HG03354 (cell line): ENCODE data around the gene CRTC1.

Source experiments
- ATAC-seq: cut with Tn5 transposase; IDR thresholded peaks from one replicate; pipeline ENCODE4 v1.9.1; 2021; ENCODE audit warnings: mild to moderate bottlenecking; ENCODE audit not compliant: unreplicated experiment, poor library complexity, severe bottlenecking

Gene CRTC1

DNA sequence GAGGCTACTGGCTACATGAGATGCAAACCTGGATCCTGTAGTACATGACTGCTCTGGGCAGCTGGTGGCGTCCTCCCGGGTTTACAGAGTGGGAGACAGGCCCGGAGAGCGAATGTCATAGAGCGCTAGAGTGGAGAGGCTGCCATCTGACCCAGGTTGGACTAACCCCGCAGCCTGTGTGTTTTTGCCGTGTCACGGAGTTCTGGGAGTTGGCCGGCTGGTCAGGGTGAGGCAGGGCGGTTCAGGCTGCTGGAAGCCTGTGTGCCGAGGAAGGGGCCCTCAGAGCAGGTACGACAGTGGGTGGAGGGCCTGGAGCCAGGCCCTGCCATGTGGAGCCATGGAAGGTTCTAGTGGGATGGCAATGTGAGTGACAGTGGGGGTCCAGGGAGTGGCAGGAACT lies 12.5 kb downstream of the CRTC1 start:
- ATAC-seq: no peak

DNA sequence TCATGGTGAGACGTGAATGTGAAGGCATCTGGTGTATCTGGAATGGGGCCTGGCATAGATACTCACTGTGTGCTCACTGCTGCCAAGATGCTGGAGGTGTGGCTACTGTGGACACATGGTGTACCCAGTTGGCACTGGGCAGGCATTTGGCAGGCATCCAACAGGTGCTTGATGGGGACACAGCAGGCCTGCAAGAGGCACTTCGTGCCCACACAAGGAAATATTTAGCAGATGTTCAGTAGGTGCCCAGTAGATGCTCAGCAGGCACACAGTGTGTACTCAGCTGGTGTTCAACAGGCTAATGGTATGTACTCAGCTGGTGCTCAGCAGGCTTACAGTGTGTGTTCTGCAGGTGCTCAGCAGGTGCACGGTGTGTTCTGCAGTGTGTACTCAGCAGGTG lies 14.2 kb downstream of the CRTC1 start:
- no peak for ATAC-seq

DNA sequence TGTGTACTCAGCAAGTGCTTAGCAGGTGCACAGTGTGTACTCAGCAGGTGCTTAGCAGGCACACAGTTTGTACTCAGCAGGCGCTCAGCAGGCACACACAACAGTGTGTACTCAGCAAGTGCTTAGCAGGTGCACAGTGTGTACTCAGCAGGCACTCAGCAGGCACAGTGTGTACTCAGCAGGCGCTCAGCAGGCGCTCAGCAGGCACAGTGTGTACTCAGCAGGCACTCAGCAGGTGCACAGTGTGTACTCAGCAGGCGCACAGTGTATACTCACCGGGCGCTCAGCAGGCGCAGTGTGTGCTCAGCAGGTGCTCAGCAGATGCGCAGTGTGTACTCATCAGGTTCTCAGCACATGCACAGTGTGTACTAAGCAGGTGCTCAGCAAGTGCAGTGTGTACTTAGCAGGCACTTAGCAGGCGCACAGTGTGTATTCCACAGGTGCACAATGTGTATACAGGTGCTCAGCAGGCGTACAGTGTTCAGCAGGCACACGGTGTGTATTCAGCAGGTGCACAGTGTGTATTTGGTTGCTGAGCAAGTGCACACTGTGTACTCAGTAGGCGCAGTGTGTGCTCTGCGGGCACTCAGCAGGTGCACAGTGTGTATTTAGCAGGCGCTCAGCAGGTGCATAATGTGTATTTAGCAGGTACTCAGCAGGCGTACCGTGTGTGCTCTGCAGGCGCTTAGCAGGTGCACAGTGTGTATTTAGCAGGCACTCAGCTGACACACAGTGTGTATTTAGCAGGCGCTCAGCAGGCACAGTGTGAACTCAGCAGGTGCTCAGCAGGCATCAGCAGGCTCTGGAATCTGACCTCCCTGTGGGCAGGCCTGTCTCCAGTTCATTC lies 15.1 kb downstream of the CRTC1 start:
- no peak for ATAC-seq

DNA sequence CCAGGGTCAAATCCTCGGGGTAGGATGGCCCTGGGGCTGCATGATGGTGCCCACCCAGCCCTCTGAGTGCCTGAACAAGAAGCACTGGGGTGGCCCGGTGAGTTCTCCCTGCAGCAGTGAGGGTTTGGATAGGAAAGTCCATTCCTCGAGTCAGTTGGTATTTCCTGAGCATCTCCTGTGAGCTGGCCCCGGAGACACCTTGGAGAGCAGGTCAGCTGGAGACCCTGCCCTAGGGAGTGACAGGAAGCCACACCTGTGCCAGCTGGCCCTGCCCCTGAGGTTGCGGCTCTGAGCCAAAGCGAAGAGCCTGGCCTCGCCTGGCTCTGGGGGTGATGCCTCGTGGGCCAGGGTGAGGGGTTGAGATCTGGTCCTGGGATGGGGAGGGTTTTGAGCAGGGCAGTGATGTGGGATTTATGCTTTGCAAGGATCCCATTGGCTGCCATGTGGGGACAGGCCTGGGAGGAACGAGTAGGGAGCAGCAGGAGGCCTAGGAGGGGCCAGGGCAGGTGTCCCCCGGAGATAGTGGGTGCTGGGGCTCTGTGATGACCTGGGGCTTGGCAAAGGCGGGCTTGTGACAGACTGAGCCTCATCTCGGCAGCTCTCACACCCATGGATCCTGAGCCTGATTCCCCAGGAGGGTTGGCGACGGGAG lies 16.0 kb downstream of the CRTC1 start:
- ATAC-seq: no peak

DNA sequence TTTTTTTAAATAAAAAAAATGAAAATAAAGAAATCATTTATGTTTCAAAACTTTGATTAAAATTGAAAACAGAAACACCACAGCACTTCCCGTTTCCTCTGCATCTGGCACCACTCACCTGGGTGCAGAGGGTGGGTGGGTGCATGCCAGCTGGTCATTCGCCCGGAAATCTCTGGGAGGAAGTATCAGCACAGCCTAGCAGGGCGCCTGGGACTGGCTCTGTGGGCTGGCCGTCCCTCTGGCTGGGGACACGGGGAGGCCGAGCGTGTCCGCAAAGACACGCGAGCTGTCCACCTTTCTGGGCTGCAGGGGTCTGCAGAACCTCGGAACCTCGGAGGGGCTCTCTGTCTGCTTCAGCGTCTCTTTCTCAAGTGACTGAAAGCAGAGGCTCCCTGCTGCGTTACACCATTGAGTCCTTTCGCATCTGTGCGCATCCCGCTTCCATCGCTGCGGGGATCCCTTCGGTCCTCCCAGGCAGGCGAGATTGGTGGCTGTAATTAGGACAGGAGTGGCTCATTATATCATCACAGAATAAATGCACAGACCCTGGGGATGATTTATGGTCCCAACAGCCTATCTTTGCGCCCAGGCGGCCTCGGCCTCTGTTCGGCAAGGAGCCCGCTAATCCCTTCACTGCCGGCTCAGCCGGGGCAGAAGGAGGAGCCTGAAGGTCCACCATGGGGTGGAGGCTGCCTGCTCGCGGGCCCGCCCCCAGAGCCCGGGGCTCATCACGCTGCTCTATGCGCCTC lies 17.2 kb downstream of the CRTC1 start:
- peak; percentile 70 for ATAC-seq

DNA sequence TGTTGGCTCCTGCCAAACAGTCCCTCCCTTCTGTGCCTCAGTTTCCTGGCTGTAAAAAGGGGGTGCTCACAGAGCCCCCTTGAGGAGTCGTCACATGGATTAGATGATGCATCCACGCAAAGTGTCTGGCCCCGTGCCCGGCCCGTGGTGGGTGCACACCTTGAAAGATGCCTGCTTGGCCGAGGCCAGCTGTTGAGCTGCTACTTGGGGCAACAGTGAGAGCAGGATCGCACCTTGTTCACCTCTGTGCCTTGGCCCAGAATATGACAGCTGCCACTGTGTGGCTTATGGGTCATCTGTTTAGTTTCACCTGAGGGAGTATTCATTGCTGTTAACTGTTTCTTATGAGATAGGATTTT lies 17.7 kb downstream of the CRTC1 start:
- ATAC-seq: peak; percentile 20

DNA sequence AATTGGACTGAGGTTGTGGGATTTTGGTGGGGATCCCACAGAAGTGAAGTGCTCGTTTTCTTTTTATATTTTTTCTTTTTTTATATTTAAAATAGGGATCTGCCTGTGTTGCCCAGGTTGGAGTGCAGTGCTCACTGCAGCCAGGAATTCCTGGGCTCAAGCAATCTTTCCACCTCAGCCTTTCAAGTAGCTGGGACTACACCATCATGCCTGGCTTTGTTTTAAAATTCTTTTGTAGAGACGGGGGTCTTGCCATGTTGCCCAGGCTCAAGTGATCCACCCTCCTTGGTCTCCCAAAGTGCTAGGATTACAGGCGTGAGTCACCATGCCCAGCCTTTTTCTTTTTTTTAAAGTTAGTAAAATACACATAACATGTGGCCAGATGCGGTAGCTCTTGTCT lies 20.6 kb downstream of the CRTC1 start:
- ATAC-seq: no peak

DNA sequence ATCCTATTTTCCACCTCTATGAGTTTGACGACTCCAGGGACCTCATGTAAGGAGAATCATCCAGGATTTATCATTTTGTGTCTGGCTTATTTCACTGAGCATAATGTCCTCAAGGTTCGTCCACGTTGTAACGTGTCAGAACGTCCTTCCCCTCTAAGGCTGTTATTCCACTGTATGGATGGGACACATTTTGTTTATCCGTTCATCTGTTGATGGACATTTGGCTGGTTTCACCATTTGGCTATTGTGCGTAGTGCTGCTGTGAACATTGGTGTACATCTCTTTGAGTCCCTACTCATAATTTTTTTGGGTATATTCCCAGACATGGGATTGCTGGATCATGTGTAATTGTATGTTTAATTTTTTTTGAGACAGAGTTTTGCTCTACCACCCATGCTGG lies 21.5 kb downstream of the CRTC1 start:
- ATAC-seq: no peak

DNA sequence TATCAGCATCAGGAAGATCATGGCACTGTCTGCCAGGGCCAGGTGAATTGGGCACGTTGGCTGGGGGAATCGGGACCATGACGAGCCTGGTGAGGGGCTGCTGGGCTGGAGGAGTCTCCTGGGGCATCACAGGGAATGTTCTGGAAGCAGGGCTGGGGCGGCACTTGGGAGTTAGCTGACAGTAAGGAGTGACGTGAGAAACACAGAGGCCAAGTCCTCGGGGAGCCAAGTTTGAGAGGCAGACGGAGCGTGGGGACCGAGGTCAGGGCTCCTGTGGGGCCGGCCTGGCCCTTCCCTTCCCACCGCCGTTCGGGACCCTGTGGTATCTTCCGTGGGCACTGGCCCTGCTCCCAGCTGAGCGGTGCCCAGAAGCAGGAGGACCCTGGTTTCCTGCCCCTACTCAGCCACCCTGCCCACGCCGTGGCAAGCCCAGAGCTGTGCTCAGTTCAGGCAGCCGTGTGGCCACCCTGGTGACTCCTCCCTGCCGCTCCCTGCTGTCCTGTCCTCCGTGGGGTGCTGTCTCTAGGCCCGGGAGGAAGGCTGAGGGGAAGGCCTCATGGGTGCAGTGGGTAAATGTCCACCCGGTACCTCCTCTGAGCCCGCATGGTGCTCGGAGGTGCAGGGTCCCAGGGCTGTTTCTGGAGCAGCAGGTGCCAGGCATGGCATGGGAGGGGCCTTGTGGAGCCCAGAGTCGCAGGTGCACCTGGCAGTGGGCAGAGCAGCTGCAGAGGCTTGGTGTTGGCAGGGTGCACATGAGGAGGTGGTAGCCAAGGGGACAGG lies 25.2 kb downstream of the CRTC1 start:
- ATAC-seq: no peak

DNA sequence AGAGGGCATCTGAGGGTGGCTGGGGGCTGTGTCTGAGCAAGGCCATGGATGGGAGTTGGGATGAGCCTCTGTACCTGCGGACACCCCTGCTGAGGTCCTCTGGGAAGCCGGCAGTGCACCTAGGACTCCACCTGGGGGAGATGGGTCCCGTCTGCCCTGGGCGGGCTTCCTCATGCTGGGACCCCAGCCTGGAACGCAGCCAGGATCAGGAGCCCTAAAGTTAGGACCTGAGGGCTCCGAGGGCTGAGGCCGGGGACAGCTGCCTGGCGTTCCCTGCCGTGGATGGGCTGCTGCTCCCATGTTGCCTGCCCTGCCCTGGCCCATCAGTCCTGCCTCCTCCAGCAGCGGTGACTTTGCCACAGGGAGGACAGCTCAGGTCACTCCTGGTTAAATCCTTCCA lies 26.1 kb downstream of the CRTC1 start:
- ATAC-seq: no peak

DNA sequence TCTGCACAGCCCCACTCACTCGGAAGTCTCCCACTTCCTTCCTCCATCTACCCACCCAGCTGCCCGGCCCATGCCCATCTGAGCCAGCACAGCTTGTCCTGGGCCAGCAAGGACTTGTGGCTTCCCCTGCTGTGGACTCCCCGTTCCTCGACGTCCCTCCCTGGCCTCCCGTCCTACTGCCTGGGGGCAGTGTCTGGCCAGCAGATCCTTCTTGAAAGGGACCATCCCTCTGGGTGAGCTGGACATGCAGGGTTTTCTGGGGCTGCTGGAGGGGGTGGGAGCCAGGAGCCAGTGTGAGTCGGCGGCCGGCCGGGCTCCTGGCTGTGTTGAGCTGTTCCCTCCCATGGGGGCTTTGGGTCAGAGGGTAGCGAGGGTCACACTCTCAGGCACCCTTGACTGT lies 26.7 kb downstream of the CRTC1 start:
- no peak for ATAC-seq

DNA sequence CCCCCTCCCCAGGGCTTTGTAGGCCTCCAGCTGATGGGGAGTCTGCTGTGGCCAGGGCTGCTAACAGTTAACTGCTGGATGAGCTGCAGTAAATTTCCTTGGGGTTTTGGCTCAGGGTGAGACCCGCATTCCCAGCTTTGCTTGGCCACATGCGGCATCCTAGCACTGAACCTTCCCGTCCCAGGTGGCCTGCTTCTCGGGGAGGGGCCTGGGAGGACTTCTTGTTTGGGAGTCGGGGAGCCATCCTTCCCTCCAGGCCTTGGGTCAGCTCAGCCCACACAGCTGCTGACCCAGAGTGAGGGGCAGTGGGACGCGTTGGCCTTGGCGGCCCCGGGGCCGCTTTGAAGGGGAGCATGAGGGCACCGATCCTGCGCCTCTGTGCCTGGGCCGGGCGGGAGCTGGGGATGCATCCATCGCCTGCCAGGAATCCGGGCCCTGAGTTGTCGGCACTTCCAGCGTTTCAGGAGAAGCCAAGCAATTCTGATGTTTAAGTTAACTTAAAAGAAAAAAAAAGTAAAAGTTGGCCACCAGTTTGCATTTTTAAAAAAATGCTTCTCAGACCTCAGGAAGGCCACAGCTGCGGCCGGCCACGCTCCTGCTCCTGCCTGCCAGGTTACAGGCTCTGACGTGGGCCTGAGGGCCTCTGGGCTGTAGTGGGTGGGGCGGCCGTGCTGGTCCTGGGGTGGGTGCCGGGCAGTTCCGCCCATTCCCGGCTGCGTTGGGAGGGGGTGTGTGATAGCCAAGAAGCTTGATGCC lies 27.7 kb downstream of the CRTC1 start:
- no peak for ATAC-seq

DNA sequence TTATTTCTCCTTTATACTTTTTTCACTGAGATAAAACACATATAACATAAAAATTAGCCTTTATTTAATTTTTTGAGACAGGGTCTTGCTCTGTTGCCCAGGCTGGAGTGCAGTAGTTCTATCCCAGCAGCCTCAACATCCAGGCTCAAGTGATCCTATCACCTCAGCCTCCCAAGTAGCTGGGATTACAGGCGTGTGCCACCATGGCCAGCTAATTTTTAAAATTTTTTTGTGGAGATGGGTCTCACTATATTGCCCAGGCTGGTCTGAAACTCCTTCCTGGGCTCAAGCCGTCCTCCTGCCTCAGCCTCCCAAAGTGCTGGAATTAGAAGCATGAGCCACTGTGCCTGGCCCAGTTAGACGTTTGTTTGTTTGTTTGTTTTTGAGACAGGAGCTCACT lies 28.4 kb downstream of the CRTC1 start:
- no peak for ATAC-seq

DNA sequence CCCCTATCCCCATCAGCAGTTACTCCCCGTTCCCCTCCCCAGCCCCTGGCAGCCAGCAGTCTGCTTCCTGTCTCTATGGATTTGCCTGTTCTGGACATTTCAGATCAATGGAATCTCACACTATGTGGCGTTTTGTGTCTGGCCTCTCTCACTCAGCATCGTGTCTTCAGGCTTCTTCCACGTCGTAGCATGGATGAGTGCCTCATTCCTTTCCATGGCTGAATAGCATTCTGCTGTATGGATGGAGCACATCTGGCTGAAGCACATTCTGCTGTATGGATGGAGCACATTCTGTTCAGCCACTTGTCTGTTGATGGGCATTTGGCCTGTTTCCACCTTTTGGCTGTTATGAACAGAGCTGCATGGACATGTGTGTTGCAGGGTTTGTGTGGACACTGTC lies 29.5 kb downstream of the CRTC1 start:
- ATAC-seq: no peak

DNA sequence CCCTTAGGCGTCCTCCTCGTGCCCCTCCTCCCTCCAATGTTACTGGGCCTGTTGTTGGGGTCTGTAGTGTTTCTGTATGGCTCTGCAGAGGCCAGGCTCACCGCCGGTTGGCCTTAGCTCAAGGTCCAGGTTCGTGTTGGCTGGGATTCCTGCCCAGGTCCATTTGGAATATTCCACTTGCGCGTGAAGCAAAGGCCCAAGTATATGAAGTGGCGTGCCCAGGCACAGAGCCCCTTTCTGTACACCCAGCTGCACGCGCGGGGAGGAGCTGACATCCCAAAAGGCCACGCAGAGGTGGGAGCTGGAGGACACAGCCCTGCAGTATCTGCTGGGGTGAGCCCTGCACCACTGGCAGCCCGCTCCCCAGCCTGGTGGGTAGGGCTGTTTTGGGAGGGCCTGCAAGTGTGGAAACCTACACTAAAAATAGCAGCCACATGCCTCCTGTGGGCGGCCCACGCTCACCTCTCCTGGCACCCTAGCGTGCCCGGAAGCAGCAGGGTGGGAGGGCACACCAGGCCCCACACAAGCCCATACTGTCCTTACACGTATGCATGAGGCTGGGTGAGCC lies 30.2 kb downstream of the CRTC1 start:
- no peak for ATAC-seq

DNA sequence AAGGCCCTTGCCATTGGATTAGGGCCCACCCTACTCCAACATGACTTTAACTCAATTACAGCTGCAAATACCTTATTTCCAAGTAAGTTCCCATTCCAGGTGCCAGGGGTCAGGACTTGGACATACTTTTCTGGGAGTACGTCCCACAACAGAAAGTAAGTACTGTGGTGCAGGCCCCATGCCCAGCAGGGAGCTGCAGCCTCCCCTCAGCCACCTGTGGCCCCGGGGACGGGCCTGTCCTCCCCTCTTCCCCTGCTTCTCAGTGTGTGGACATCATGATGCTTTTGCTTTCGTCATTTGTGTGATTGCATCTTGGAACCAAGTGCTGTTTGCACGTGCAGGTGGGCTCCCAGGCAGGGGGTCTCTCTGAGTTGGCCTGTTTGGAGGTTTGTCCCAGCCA lies 31.9 kb downstream of the CRTC1 start:
- no peak for ATAC-seq

DNA sequence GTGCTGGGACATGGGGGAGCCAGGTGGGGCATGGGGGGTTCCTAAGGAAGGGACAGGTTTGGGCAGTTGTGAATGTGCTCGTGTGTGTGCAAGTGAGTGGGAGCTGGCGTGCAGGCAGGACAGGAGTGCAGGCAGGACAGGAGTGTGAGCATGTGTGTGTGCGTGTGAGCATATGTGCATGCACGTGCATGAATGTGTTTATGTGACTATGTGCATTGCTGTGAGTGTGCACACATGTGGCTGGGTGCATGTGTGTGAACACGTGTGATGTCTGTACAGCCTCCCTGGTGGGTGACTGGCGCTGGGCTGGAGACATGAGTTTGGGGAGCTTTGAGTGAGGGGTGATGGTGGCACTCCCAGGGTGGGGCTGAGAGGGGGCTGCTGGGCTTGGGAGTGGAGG lies 33.4 kb downstream of the CRTC1 start:
- ATAC-seq: no peak

DNA sequence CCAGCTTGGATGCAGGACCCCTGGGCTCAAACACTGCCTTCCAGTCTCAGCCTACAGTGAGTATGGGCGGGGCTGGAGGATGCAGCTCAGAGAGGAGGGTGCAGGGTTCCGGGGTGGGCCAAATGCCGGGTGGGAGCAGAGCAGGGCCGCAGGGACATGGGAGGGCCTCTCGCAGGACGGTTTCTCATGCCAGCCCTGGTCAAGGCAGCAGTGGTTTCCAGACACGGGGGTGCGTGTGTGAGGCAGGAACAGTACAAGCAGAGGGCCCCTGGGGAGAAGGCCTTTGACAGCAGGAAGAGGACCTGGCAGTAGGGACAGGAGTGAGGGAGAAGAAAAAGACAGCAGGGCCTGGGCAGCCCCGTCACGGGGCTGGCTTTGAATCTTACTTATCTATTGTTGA lies 34.1 kb downstream of the CRTC1 start:
- no peak for ATAC-seq

DNA sequence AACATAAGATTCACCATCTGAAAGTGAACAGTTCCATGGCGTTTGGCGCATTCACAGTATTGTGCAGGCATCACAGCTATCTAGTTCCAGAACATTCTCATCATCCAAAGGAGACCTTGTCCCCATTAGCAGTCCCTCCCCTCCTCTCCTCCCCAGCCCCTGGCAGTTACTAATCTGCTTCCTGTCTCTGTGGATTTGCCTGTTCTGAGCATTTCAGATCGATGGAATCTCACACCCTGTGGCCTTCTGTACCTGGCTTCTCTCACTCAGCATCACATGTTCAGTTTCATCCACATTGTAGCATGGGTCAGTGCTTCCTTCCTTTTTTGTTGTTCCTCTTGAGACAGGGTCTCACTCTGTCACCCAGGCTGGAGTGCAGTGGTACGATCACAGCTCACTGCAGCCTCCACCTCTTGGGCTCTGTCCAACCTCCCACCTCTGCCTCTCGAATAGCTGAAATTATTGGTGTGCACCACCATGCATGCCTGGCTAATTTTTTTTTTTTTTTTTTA lies 34.6 kb downstream of the CRTC1 start:
- ATAC-seq: no peak
